CD4-positive, alpha-beta T cell treated with Interleukin-6 at 100 ng/mL for 8 hours (primary cell): ENCODE results near the gene GOLGA2.
"Not testable (repeated sequence)": the region's sequence is repeated elsewhere in the genome, so short reads cannot be mapped to it uniquely, and the experiment has no call there.

Source experiments
- DNase-seq: peaks from one replicate; pipeline ENCODE4 v3.0.0-alpha.2; 2020; ENCODE audit warnings: mixed read lengths, low spot score

Gene GOLGA2

DNA sequence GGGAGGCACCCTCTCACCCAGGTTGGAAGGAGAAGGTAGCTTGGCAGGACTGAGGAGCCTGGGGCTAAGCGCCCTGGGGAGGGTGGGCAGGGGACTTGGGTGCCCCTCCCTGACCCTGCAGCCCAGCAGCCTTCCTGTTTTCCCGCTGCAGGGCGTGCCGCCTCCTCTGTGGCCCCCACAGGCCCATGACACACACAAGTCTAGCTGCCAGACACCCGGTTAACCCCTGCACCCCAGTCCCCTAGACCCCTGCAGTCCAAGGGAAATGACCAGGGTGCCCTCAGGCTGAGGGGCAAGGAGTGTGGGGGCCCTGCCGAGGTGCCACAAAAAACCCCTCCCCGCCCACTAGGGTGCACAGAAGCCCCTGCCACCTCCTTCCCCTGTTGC is 33.0 kb downstream of the GOLGA2 start:
- no peak for DNase-seq

DNA sequence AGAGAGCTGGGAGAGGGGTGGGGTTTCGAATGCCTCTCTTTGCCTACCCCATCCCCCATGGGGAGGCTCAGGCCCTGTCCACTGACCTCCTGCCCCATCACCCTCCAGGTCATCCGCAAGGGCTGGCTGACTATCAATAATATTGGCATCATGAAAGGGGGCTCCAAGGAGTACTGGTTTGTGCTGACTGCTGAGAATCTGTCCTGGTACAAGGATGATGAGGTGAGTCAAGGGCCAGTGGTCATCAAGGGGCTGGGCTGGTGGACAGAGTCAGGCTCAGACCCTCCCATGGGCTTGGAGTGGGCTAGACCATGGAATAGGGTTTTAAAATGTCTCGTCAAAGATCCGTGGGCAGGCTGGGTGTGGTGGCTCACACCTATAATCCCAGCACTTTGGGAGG is 33.7 kb downstream of the GOLGA2 start:
- no peak for DNase-seq

DNA sequence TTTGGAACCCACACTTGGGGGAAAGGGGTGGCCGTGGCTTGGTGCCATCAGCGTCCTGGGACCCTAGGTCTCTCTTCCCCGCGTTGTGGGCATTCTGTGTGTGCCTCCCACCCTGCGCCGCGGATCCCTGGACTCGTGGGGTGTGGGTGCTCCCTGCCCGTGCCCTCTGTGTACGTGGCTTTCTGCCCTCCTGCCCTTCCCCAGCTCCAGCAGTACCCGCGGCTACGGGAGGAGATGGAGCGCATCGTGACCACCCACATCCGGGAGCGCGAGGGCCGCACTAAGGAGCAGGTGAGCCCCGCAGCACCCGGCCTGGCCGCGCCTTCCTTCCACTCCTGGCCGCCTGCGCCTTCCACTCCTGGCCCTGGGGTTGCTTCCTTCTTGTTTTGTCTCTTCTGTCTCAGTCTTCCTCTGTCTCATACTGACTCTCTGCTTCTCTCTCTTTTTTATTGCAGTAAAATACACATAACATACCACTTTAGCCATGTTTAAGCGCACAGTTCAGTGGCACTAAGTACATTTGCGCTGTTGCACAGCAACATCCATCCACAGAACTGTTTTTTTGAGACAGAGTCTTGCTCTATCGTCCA is 41.9 kb downstream of the GOLGA2 start:
- no peak for DNase-seq

DNA sequence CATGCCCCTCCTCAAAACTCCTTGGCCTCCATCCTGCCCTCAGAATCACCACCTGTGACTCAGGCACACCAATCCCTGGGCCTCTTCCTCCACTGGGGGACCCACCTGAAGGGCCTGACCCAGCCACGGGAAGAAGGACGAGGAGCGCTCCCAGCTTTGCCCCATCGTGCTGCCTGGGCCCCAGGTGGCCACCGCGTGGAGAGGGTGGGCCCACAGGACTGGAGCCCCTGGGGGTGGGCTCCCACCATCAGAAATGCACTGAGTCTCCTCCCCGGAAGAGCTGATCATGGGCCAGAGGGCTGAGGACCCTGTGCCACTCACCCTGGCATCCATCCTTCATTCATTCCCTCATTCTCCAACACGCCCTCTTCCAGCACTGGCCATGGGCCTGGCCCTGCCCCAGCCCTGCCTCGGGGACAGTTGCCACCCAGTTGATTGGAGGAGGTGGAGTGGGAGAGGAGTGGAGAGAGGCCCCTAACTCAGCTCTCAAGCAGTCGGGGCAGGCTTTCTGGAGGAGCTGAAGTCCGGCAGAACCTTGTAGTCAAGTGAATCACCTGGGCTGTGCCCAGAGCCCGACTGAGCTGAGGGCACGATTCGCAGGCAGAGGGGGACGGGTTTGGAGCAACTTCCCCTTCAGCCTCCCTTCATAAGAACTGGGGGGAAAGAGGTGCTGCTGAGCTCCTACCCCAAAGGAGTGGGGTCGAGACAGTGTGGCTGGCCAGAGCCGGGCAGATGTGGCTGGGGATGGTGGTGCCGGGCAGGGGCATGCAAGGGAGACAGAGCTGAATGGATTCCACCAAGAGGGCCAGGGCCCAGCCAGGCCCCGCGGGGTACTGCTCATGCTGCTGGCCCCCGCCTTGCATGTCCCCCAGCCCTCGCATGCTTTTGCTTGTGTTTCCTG is 43.0 kb downstream of the GOLGA2 start:
- DNase-seq: no peak

DNA sequence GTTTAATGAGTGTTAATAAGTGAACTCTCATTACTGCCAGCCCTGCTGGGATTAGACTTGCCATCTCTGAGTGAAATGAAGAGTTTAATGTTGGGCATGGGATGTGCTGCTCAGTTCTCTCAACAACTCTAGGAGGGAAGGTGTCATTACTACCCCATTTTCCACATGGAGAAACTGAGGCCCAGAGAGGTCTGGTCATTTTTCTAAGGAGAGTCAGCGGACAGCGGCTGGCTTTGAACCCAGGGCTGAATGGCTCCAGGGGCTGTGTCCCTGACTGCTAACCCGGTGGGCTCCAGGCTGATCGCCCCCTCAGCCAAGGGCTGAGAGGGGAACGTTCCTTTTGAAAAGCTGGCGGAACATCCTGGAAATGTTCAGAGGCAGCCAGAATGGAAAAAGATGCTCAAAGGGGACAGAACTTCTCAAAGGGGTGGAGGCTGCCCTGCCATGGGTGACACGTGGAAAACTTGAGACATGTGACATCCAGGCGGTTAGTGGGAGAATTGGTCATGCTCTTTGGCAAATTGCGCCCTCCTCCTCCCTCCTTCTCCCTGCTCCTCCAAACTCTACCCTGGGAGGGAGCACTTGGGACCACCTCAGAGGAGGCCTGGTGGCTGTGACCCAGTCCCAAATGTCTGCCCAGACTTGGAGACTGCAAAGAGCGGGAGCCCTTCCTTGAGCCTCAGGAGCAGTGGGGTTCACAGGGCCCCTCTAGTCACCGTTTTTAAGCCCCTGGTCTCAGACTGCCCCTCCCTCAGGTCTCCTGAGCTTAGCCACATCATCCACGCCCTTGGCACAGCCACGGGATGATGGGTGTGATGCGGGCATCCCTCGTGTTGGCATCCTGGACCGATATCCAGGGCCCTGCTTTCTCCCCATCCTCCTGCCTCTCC is 43.9 kb downstream of the GOLGA2 start:
- no peak for DNase-seq

DNA sequence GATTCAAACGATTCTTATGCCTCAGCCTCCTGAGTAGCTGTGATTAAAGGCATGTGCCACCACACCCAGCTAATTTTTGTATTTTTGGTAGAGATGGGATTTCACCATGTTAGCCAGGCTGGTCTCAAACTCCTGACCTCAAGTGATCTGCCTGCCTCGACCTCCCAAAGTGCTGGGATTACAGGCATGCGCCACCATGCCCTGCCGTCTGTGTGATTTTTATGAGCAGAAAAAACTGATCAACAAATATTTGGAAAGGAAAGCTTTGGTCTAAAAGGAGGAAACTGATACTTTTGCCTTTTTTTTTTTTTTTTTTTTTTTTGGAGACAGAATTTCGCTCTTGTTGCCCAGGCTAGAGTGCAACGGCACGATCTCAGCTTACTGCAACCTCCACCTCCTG is 44.9 kb downstream of the GOLGA2 start:
- DNase-seq: not testable (repeated sequence)

DNA sequence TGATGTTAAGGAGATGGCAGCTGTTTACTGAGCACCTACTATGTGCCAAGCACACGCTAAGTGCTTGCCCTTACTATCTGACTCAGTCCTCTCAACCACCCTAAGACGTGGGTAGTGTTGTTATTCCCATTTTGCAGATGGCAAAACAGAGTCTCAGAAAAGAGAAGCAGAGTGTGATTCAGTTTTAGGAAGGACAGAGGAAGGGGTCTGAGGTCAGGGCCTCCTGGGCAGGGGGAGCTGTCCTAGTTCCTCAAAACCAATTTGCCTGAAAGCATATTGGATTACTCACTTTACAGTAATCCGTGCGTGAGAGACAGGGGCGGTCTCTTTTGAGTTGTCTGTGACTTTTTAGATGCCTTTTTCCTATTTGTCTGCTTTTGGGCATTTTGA is 49.4 kb downstream of the GOLGA2 start:
- DNase-seq: no peak

DNA sequence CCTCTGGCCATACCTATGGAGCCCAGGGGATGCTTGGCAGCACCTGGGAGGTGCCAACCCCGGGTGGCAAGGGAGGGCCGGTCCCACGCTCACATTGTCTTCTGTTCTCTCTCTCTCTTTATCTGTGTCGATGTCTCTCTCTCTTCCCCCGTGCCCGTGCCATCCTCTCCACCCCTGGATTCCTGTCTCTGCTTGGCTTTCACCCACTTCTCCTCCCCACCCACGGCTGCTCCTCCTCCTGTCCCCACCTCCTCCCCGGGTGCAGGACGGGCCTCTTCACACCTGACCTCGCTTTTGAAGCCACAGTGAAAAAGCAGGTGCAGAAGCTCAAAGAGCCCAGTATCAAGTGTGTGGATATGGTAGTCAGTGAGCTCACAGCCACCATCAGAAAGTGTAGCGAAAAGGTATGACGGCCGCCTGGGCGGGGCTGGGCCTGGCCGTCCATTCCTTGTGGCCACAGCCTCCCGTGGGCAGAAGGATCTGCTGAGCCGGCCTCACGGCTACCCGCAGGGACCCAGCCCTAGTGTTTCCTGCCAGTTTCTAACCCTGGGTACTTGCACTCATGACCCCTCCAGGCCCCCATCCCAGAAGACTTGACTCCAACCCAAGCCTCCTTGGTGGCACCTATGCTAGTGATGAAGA is 49.9 kb downstream of the GOLGA2 start:
- no peak for DNase-seq

DNA sequence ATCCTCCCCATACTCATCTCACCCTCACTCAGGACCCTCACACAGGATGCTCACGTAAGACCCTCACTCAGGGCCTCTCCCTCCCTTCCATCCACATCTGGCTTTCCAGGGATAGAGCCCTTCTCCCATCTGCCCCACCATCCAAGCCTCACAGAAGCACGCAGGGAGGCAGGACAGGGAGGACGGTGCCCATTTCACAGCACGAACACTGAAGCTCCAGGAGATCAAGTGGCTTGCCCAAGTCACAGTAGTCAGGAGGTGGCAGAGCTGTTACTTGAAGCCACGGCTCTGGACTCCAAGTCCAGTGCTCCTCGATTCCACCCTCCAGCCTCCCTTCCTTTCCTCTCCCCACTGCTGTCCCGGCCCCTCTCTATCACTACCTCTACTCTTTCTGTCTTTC is 50.9 kb downstream of the GOLGA2 start:
- no peak for DNase-seq

DNA sequence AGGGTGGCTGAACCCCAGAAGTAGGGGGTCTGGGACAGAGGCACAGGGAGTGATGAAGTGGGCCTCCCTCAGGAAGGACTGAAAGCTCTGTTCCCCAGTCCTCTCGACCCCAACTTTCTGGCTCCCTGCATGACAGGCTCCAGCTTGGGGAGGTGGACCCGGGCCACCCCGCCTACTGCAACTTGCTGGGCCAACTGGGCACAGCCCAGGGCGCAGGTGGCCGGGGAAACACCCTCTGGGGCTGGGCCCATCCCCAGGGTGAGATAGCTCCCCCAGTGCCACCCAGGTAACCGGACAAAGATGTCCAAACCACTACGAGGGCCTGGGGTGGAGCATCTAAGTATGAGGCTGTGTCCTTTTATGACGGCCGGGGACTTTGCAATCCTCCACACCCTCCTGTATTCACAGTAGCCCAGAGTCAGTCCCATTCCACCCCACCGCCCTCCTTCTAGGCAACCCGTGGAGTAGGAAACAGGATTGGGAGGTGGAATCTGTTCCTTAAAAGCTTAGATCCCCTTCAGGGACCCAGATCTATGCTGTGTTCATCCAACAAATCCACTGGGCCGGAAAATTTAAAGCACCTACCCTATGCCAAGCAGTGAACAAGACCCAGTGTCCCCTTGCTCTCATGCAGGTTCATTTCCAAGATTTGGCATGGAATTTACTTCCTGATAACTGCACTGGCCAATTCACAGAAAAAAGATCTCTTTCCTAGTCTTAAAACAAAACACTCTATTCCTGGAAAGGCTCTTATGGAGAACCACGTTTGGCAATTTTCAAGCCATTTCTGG is 52.7 kb downstream of the GOLGA2 start:
- DNase-seq: no peak

DNA sequence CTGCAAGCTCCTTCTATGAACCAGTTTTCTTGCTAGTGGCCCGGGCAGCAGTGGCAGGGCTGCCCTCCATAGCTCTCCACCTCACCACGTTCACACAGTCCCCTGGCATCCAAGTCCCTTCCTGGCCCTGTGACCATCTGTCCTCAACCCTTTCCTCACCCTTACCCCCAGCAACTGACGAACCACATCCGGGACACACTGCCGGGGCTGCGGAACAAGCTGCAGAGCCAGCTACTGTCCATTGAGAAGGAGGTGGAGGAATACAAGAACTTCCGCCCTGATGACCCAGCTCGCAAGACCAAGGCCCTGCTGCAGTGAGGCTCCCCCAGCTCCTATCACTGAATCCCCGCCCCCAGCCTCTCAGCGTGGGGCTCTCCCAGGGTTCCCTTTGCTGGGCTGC is 53.8 kb downstream of the GOLGA2 start:
- no peak for DNase-seq

DNA sequence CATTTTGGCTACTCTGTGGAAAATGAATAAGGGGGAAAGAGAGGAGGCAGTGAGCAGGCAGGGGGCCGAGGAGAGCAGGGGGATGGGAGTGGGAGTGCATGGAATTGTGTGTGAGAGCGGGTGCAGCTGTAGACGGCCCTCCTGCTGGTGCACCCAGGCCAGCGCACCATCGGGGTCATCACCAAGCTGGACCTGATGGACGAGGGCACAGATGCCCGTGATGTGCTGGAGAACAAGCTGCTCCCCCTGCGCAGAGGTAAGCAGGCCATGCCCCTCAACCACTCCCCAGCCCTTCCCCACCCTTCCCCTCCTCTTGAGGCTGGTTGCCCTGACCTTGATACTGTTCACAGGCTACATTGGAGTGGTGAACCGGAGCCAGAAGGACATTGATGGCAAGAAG is 56.0 kb downstream of the GOLGA2 start:
- DNase-seq: no peak

DNA sequence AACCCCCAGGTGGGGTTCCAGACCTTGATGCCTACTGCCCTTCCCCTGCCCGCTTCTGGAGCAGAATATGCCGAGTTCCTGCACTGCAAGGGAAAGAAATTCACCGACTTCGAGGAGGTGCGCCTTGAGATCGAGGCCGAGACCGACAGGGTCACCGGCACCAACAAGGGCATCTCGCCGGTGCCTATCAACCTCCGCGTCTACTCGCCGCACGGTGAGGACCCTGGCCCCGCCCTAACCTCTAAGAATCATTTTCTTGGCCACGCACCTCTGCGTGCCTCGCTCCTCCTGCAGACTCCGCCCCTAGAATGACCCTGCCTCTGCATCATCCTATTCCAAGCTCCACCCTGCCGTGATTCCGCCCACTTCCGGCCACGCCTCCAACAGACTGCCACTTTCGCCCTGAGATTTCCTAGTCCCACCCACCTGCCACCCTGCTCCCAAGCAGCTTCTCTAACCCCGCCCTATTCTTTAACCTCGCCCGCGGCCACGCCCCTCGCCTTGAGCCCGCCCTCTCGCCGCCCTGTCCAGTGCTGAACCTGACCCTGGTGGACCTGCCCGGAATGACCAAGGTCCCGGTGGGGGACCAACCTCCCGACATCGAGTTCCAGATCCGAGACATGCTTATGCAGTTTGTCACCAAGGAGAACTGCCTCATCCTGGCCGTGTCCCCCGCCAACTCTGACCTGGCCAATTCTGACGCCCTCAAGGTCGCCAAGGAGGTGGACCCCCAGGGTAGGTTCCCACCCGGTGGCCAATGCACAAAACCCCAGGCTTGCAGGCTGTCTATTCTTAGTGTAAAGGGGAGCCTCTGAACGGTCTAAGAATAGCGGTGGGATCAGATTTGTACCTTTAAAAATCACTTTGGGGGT is 57.1 kb downstream of the GOLGA2 start:
- DNase-seq: peak; percentile 93

DNA sequence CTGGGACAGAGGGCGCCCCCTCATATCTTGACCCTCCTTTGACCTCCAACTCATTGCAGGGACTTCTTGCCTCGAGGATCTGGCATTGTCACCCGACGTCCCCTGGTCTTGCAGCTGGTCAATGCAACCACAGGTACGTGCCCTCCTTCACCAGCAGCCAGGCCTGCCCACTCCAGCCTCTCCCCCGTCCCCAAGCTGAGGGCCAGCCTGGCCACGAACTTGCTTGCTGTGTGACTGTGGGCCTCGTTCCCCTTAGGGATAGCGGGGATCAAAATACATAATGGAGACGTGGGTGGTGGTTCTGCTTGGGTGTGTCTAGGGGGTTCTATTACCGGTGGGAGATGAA is 57.7 kb downstream of the GOLGA2 start:
- DNase-seq: no peak

DNA sequence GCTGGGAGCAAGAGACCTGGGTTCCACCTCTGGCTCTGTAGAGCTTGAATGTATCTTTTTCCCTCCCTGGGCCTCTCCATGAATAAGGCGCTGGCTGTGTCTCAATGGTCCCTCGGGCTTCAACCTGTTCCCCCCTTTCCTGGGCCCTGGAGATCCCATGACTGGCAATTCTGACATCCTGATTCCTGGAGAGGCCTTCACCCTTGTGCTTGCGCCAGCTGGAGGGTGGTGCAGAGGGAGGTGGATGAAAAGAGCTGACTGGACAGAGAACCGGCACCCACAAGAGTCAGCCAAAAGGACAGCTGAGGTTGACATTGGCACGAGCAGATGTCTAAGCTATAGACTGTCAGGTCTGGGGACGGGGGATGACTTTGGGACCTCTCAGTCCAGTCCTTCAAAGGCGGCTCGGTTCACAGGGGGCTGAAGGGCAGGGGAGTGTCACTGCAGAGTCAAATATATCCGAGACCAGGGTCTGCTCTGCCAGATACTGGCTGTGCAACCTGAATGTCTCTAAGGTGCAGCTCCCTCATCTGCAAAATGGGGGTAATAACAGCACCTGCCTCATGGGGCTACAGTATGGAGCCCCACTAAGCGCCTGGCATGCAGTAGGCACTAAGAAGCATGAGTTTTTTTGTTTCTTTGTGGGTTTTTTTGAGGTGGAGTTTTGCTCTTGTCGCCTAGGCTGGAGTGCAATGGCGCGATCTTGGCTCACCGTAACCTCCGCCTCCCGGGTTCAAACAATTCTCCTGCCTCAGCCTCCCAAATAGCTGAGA is 58.8 kb downstream of the GOLGA2 start:
- no peak for DNase-seq

DNA sequence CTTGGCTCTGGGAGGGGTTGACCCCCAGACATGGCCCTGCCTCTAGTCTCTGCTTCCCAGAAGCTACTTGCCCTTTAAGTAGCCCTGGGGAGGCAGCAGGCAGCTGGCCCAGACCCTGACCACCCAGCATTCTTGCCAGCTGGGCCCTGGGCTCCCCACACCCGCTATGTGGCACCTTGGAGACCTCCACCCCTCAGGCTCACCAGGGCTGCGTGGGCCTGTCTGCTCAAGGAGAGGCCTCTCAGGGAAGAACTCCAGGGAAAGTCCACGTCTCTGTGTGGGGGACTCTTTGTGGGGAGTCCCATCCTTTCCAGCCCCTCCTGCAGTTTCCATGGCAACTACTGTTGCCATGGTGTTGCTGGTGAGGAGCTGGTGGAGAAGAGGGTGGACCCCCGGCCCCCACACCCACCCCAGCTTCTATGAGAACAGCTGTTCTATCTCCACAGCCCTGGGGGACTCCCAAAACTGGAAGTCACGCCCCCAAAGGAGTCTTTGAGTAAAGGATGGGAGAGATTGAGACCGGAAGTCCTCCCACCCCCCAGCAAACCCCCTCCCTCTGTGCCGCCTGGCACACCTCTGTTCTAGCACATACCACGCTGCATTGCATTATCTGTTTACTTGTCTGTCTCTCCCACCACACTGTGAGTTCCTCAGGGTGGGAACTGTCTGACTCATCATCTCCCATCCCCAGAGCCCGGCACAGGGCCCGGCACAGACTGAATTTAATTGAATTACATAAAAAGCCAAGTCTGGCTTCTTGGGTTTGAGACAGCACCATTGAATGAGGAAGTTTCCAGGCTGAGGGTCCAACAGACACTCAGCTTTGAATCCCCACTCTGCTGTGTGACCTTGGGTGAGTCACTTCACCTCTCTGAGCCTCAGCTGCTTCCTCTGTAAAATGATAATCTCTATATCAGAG is 60.1 kb downstream of the GOLGA2 start:
- no peak for DNase-seq

DNA sequence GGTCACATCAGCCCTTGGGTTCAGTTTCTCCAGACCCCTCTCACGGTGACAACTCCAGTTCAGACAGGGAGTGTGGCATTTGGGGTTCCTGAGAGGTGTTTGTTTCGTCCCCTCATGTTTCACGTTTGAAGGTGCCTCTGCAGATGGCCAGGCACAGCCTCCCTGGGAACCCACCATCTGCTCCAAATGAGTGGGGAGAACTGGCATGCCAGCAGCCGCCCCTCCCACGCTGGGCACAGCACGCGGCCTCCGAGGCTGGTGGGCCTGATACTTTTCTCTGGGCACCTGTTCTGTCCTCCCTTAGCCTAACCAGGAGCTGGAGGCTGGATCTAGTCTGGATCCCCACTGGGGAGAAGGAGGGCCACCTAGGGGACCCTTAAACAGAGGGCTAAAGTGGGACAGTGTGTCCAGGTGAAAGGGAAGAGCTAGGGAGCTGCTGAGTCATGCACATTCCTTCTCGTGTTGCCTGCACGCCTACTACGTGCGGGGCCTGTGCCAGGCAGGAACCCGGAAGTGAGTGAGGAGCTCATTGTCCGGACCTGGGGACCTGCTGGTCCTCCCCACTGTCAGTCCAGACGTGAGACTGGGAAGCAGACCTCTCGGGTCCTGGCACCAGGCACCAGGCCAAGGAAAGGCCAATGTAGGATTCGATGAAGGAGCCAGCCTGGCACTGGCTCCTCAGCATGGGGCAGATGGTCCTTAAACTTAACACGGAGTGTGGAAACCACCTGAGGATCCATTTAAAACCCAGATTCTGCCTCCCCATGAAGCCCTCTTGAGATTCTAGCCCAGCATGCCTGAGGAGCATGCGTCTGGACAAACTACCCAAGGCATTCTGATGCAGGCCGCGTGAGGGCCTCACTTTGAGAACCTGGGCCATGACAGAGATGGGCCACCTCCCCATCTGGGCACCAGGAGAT is 61.0 kb downstream of the GOLGA2 start:
- DNase-seq: no peak
